ENCODE results near the gene KDM4C.

GRCh38 chr9:6910032-6910431, 152.3 kb downstream of the KDM4C start:
- no peak for TF ChIP-seq EZH2 (IDR thresholded peaks at IDR 0.05; ENCODE audit: low read length, missing control alignments)
- peak; percentile 48 to 60 for TF ChIP-seq CTCF (conservative IDR thresholded peaks at IDR 0.05 in 1 of 2, IDR thresholded peaks at IDR 0.05 in 1 of 2; ENCODE audit: low read depth in 1 of 2, low read length in 2 of 2)
